ENCODE measurements around the gene CLIP3. TPM values are rescaled to one million over a fixed set of nuclear protein-coding genes. Genes with fewer than 3 reads are reported as not detected.

CLIP3 gene
- total and polyA plus RNA-seq, 2 of the 13 experiments (the other 11 are each of a cell fraction or from before 2014, with no cell fraction given) = 0.15 to 1.2 TPM

DNA sequence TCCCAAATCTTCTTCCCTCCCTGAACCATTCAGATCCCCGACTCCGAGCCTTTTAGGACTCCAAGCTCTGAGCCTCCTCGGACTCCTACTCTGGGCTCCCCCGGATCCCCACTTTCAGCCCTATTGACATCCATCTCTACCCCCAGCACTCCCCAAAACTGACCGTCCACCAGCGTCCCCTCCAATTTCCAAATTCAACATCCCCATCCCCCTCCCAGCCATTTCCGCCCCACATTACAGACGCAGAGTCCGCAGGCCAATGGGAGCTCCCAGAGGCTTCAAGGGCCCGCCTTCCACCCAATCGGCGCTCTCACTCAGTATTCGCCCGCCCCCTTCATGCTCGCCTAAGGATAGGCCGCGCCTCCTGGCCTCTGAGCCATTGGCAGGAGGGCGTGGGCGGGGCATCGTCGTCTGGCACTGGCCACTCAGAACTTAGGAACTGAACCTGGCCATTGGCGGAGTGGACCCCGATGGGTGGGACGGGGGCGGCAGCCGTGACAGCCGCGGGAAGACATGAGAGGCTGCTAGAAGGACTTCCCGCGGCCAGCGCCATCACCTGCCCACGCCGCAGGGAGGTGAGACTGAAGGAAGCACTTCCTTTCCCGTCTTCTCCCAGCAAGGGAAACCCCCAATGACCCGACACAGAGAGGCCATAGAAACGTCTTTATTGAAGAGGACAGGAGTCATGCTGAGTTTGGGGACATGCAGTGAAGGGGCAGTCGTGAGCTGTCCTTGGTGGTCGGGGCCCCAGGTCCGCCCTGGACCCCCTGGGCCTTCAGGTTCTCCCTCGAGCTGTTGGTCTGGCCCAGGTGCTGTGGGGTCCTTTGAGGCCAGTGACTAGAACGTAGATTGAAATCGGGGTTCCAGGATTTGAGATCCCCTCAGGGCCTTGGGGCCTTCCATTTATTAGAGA lies 18.4 kb downstream of the CLIP3 start, which contains the start of gene ALKBH6 (continued):
- TF ChIP-seq, protein P1, sequence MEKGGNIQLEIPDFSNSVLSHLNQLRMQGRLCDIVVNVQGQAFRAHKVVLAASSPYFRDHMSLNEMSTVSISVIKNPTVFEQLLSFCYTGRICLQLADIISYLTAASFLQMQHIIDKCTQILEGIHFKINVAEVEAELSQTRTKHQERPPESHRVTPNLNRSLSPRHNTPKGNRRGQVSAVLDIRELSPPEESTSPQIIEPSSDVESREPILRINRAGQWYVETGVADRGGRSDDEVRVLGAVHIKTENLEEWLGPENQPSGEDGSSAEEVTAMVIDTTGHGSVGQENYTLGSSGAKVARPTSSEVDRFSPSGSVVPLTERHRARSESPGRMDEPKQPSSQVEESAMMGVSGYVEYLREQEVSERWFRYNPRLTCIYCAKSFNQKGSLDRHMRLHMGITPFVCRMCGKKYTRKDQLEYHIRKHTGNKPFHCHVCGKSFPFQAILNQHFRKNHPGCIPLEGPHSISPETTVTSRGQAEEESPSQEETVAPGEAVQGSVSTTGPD (CRISPR knock-in tag; IDR thresholded peaks at IDR 0.05) = no peak
- TF ChIP-seq, protein P2, sequence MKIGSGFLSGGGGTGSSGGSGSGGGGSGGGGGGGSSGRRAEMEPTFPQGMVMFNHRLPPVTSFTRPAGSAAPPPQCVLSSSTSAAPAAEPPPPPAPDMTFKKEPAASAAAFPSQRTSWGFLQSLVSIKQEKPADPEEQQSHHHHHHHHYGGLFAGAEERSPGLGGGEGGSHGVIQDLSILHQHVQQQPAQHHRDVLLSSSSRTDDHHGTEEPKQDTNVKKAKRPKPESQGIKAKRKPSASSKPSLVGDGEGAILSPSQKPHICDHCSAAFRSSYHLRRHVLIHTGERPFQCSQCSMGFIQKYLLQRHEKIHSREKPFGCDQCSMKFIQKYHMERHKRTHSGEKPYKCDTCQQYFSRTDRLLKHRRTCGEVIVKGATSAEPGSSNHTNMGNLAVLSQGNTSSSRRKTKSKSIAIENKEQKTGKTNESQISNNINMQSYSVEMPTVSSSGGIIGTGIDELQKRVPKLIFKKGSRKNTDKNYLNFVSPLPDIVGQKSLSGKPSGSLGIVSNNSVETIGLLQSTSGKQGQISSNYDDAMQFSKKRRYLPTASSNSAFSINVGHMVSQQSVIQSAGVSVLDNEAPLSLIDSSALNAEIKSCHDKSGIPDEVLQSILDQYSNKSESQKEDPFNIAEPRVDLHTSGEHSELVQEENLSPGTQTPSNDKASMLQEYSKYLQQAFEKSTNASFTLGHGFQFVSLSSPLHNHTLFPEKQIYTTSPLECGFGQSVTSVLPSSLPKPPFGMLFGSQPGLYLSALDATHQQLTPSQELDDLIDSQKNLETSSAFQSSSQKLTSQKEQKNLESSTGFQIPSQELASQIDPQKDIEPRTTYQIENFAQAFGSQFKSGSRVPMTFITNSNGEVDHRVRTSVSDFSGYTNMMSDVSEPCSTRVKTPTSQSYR (CRISPR knock-in tag; IDR thresholded peaks at IDR 0.05; ENCODE audit: borderline replicate concordance) = peak; percentile 81; the same call in 1 of the 2 replicates
- TF ChIP-seq TBL1XR1 (IDR thresholded peaks at IDR 0.05; ENCODE audit: borderline replicate concordance, low read length, partially characterized antibody) = no peak
- TF ChIP-seq ZNF629 (CRISPR knock-in tag; conservative IDR thresholded peaks at IDR 0.05) = no peak
- no peak for TF ChIP-seq IRF1 (CRISPR knock-in tag; IDR thresholded peaks at IDR 0.05; ENCODE audit: low read depth)
- no peak for TF ChIP-seq ZNF383 (CRISPR knock-in tag; IDR thresholded peaks at IDR 0.05; ENCODE audit: borderline replicate concordance)
- TF ChIP-seq CBFB (CRISPR knock-in tag; IDR thresholded peaks at IDR 0.05) = 0 out of 2 replicates have a peak, but pooled peaks have one; percentile 26
- TF ChIP-seq ZNF780A (CRISPR knock-in tag; IDR thresholded peaks at IDR 0.05) = no peak
- no peak for TF ChIP-seq ZNF589 (CRISPR knock-in tag; conservative IDR thresholded peaks at IDR 0.05)
- no peak for TF ChIP-seq ZNF781 (CRISPR knock-in tag; IDR thresholded peaks at IDR 0.05; ENCODE audit: borderline replicate concordance, not compliant biosample characterization)
- no peak for TF ChIP-seq CEBPB (IDR thresholded peaks at IDR 0.05; ENCODE audit: borderline replicate concordance, low read depth, low read length)
- no peak for TF ChIP-seq ESRRA (CRISPR knock-in tag; IDR thresholded peaks at IDR 0.05; ENCODE audit: low read depth)
- TF ChIP-seq EP300 (IDR thresholded peaks at IDR 0.05; ENCODE audit: low read depth in 2 of 2, low read length in 2 of 2) = no peak
- TF ChIP-seq EP300 (CRISPR knock-in tag; IDR thresholded peaks at IDR 0.05; ENCODE audit: borderline replicate concordance) = peak; percentile 18; the same call in 1 of the 2 replicates
- peak; percentile 95 for TF ChIP-seq SP2 (CRISPR knock-in tag; IDR thresholded peaks at IDR 0.05)
- TF ChIP-seq RORA (CRISPR knock-in tag; IDR thresholded peaks at IDR 0.05) = no peak
- no peak for TF ChIP-seq ZSCAN22 (CRISPR knock-in tag; IDR thresholded peaks at IDR 0.05)
- TF ChIP-seq ZNF782 (CRISPR knock-in tag; IDR thresholded peaks at IDR 0.05; ENCODE audit: borderline replicate concordance) = no peak
- TF ChIP-seq GATAD2A (CRISPR knock-in tag; IDR thresholded peaks at IDR 0.05) = 0 out of 2 replicates have a peak, but pooled peaks have one; percentile 15

All from HepG2 (cell line).